Ascending aorta (tissue), 2 donors: Measurements from ENCODE around the gene CAMK2D. TPM values are rescaled to one million over a fixed set of nuclear protein-coding genes. Genes with fewer than 3 reads are reported as not detected.

ENCODE experiments used
- DNase-seq, 2 donors: peaks; one replicate each; pipeline ENCODE4 v3.0.0-alpha.2; 2019; ENCODE audit warnings: low spot score in 2 of 2
- H3K27ac ChIP-seq, 2 donors: fragments of 200-600 bp; sonication (generic); one replicate each; pipeline ENCODE4 v1.5.1; 2016 to 2017; ENCODE audit warnings: mild to moderate bottlenecking in 1 of 2
- H3K27me3 ChIP-seq: fragments of 200-600 bp; sonication (generic); one replicate; pipeline ENCODE4 v1.5.1; 2017
- H3K36me3 ChIP-seq, 2 donors: fragments of 200-600 bp; sonication (generic); one replicate each; pipeline ENCODE4 v1.5.1; 2016
- H3K4me1 ChIP-seq, 2 donors: fragments of 200-600 bp; sonication (generic); one replicate each; pipeline ENCODE4 v1.5.1; 2016 to 2017; ENCODE audit warnings: mild to moderate bottlenecking in 1 of 2
- H3K4me3 ChIP-seq, 2 donors: fragments of 200-600 bp; sonication (generic); one replicate each; pipeline ENCODE4 v1.5.1; 2016 to 2017; ENCODE audit warnings: mild to moderate bottlenecking in 1 of 2
- H3K9me3 ChIP-seq, 2 donors: fragments of 200-600 bp; sonication (generic); one replicate each; pipeline ENCODE4 v1.5.1; 2016
- CTCF ChIP-seq, 3 experiments: fragments of 200-600 bp in 2 of 3; fragments of 450-650 bp in 1 of 3; sonication (generic) in 2 of 3; IDR thresholded peaks; one replicate each; pipeline ENCODE4 v1.5.1; 2016 to 2019; ENCODE audit warnings: antibody characterized with exemption in 3 of 3, mild to moderate bottlenecking in 1 of 3, moderate library complexity in 1 of 3
- intact Hi-C: fragments of 100-400 bp; cut with DNase I; formaldehyde crosslinking; loops from one replicate; pipeline ENCODE4 v1.15.1; 2023
- total RNA-seq: library from RNA; depleted of rRNA; stranded (reverse); fragments of >200 nt; gene quantifications from one replicate; pipeline ENCODE4 v1.1.0, GENCODE V29; 2016

CAMK2D gene
- total RNA-seq, 1 donor from 2014 or later: 23.8 TPM

DNA sequence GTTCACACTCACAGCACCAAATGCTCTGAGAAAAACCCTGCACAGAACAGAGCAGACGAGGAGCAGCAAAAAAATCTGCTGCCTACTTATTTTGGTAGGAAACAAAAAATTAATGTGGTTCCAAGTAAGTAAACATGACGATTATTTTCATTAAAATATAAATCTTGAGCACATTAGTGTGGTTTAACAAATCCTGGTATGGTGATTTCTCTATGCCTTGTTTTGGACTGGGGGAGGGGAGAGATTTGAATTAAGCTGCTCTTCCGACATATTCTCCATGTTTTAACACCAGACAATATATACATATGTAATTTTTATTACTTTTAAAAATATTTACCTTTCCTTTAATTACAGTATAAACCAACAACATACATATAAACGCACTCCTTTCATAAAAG is 1.8 kb downstream of the CAMK2D start:
- no peak for TF ChIP-seq CTCF (IDR thresholded peaks at IDR 0.05)
- Histone ChIP-seq H3K27ac (peak overlapping the region; percentile 97 to 99), H3K27me3 (no peaks in the 10 kb centered on the region), H3K36me3 (no peaks in the 10 kb centered on the region), H3K4me3 (peak overlapping the region; percentile 80 to 93), H3K4me1 (peaks cover 0 to 29% of the 10 kb centered on the region in 2 donors), H3K9me3 (no peaks in the 10 kb centered on the region)
- intact Hi-C loops: loop anchor here (2.0 to 5.0 kb wide), 6 partner anchors 75 to 513 kb away; partner anchors contain the start of gene ARSJ
- no peak for DNase-seq

DNA sequence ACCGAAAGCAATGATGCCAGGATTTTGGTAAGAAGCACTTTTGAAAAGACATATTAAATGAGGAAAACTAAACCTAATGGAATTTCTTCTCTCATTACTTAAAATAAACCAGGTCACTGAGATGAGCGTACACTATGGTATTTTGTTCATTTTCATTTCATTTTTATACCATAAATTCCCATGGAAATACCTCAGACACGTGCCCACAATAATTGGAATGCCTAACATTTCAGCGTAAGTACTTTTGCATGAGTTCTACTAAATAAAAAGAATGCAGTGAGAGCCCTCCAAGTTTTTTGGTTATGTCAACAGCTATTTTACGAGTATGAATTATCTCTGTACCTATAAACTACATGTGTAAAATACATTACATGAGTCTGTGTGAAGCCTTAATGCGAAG is 3.2 kb downstream of the CAMK2D start:
- Histone ChIP-seq H3K4me3 (peak overlapping the region in 1 of 2 donors; percentile 80), H3K4me1 (peaks cover 0 to 29% of the 10 kb centered on the region in 2 donors), H3K9me3 (no peaks in the 10 kb centered on the region), H3K27me3 (no peaks in the 10 kb centered on the region), H3K27ac (peak overlapping the region; percentile 24 to 97), H3K36me3 (no peaks in the 10 kb centered on the region)
- intact Hi-C loops: no loop called here
- TF ChIP-seq CTCF (IDR thresholded peaks at IDR 0.05): no peak
- DNase-seq: no peak

- no peaks in the 10 kb centered on the region for H3K27me3 ChIP-seq
- H3K36me3 ChIP-seq: no peaks in the 10 kb centered on the region
- DNase-seq: no peak
- peak overlapping the region in 1 of 2 donors; percentile 80 for H3K4me3 ChIP-seq
- intact Hi-C loops: loop anchor here (2.0 kb wide), 1 partner anchor 15 kb away; no protein-coding TSS in a partner anchor
- no peaks in the 10 kb centered on the region for H3K9me3 ChIP-seq
- peaks cover 0 to 27% of the 10 kb centered on the region in 2 donors for H3K4me1 ChIP-seq
- peak overlapping the region in 1 of 2 donors; percentile 24 for H3K27ac ChIP-seq
- TF ChIP-seq CTCF (IDR thresholded peaks at IDR 0.05): no peak
Observed at GRCh38 chr4:113757486-113757885, 4.1 kb downstream of the CAMK2D start.

GRCh38 chr4:113756005-113756410 is 5.5 kb downstream of the CAMK2D start:
- TF ChIP-seq CTCF (IDR thresholded peaks at IDR 0.05): no peak
- intact Hi-C loops: loop anchor here (2.0 kb wide), 1 partner anchor 13 kb away; no protein-coding TSS in a partner anchor
- Histone ChIP-seq H3K36me3 (no peaks in the 10 kb centered on the region), H3K27ac (peak overlapping the region in 1 of 2 donors; percentile 49), H3K4me3 (no peak overlapping the region), H3K9me3 (no peaks in the 10 kb centered on the region), H3K27me3 (no peaks in the 10 kb centered on the region), H3K4me1 (peaks cover 0 to 27% of the 10 kb centered on the region in 2 donors)
- no peak for DNase-seq

GRCh38 chr4:113750734-113751133 is 10.8 kb downstream of the CAMK2D start:
- TF ChIP-seq CTCF (IDR thresholded peaks at IDR 0.05): no peak
- Histone ChIP-seq H3K9me3 (no peaks in the 10 kb centered on the region), H3K4me1 (peaks cover 0 to 10% of the 10 kb centered on the region in 2 donors), H3K36me3 (no peaks in the 10 kb centered on the region), H3K4me3 (no peak overlapping the region), H3K27ac (no peak overlapping the region), H3K27me3 (no peaks in the 10 kb centered on the region)
- intact Hi-C loops: no loop called here
- DNase-seq: no peak

DNA sequence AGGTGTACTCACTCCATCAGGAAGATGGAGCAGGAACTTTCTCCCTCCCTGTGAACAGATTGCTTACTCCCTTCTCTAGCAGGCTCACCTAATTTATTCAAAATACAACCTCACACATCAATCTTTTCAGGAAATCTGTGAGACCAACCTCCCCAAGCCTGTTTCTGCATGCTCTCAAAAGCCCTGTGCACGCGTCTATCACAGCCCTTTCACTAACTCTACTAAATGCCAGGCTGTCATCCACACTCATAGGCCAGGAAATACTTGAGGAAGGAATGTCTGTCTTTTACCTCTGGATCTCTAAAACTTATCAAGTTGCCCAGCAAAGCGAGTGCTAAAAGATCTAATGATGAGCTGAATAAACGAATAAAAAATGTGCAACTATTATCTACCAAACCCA is 11.2 kb downstream of the CAMK2D start:
- Histone ChIP-seq H3K27me3 (no peaks in the 10 kb centered on the region), H3K4me1 (peaks cover 0 to 6% of the 10 kb centered on the region in 2 donors), H3K9me3 (no peaks in the 10 kb centered on the region), H3K4me3 (no peak overlapping the region), H3K36me3 (no peaks in the 10 kb centered on the region), H3K27ac (no peak overlapping the region)
- no peak for DNase-seq
- TF ChIP-seq CTCF (IDR thresholded peaks at IDR 0.05): no peak
- intact Hi-C loops: no loop called here
